ENCODE measurements around the gene PEDS1. TPM values are rescaled to one million over a fixed set of nuclear protein-coding genes. Genes with fewer than 3 reads are reported as not detected.
A peak's percentile ranks its signal among the peaks of the same experiment; 100 is the strongest.
"Not testable (repeated sequence)": the region's sequence is repeated elsewhere in the genome, so short reads cannot be mapped to it uniquely, and the experiment has no call there.

PEDS1 gene
- total RNA-seq, 5 donors from 2014 or later (not counting 1 experiment from before 2014, with no cell fraction given) = 17.6 to 20.0 (median 18.3) TPM

- H3K27me3 ChIP-seq (replicated peaks in 1 of 2; ENCODE audit: control insufficient read depth in 2 of 2, extremely low read depth in 1 of 2, insufficient read depth in 2 of 2, low read length in 1 of 2) = peaks cover 0 to 15% of the 10 kb centered on the region in 2 experiments
- not testable (repeated sequence) for H3K36me3 ChIP-seq (ENCODE audit: control insufficient read depth in 2 of 2, extremely low read depth in 1 of 2, insufficient read depth in 1 of 2, low read length in 1 of 2); H3K36me3 Mint-ChIP-seq; H3K4me1 ChIP-seq (ENCODE audit: control insufficient read depth in 1 of 2, extremely low read depth in 1 of 2, insufficient read depth in 2 of 2, low read length in 2 of 2); H3K27me3 Mint-ChIP-seq; H3K9me3 Mint-ChIP-seq; H3K4me3 ChIP-seq (ENCODE audit: control insufficient read depth in 1 of 2, extremely low read depth in 1 of 2, low read length in 1 of 2); DNase-seq; H3K27ac Mint-ChIP-seq; H3K9me3 ChIP-seq; H3K27ac ChIP-seq (ENCODE audit: low read length); ATAC-seq (replicated peaks in 1 of 4); H3K4me3 Mint-ChIP-seq; H3K4me1 Mint-ChIP-seq
- 100% methylated on average over 1 of the region's 9 CpGs for WGBS (ENCODE audit: insufficient coverage)
- ChIA-PET POLR2A (interaction anchor here (0.6 kb wide), 2 partner anchors 25 to 62 kb away, joined by 4 to 5 read pairs; no protein-coding TSS in a partner anchor), CTCF (interaction anchor here (0.6 to 6.2 kb wide), 22 partner anchors 24 to 1036 kb away, joined by 3 to 55 read pairs (median 4); partner anchors contain the start of genes BCAS4 (in 1 of the 2) and PEDS1 (in 1 of the 2))
These were observed 25.1 kb upstream of the PEDS1 start for GRCh38 chr20:50178672-50179071.

DNA sequence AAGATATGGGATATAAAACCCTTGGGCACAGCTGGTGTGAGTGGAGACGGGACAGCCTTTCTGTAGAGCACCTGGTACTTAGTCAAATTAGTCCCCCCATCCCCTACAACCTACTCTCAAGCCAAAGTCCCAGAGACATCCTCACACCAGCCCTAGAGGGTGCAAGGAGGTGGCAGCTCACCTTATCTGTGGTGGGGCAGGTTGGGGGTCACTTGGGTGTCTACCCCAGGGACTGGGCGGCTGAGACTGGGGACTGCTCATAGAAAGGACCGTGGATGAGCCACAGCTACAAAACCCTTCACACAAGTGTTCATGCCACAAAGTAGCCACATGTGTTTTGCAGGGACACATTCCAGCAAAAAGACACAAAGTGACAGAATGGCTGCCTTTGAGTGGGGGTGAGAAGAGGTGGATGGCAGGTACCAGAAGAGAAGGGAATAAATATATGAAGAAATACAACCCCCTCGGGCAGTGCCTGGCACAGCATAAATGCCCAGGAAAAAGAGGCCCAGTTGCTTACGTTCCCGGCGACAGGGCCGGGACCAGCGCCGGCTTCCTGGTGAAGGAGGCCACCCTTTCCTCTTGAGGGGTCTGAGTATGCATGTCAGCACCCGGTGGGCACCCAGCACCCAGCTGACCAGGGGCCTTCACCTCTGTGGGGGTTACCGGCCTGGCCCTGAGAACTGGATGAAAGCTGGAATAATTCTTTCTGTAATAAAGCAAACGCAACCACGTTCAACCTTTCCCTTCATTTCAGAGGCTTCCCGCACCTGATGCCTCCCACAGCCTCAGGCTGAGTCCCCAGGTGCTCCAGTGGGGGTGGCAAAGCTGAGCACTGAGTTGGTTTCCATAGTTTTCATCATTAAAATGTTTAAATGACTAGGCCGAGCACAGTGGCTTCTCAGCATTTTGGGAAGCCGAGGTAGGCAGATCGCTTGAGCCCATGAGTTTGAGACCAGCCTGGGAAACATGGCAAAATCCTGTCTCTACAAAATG, 22.7 kb upstream of the PEDS1 start:
- Histone ChIP-seq H3K27me3 (replicated peaks in 1 of 2; ENCODE audit: control insufficient read depth in 2 of 2, extremely low read depth in 1 of 2, insufficient read depth in 2 of 2, low read length in 1 of 2) (peaks cover 0 to 36% of the 10 kb centered on the region in 2 experiments), H3K4me1 (ENCODE audit: control insufficient read depth in 1 of 2, extremely low read depth in 1 of 2, insufficient read depth in 2 of 2, low read length in 2 of 2) (peaks cover 0 to 10% of the 10 kb centered on the region in 2 experiments), H3K36me3 (ENCODE audit: control insufficient read depth in 2 of 2, extremely low read depth in 1 of 2, insufficient read depth in 1 of 2, low read length in 1 of 2) (no peaks in the 10 kb centered on the region), H3K4me3 (ENCODE audit: control insufficient read depth in 1 of 2, extremely low read depth in 1 of 2, low read length in 1 of 2) (no peak overlapping the region), H3K9me3 (no peaks in the 10 kb centered on the region), H3K27ac (ENCODE audit: low read length) (no peak overlapping the region)
- DNase-seq = no peak
- H3K4me1 Mint-ChIP-seq = peaks cover 2 to 5% (median 4%) of the 10 kb centered on the region in 3 donors
- no peak overlapping the region for H3K27ac Mint-ChIP-seq
- ChIA-PET CTCF (interaction anchor here (0.5 to 6.2 kb wide), 9 partner anchors 43 to 323 kb away, joined by 3 to 55 read pairs (median 5); no protein-coding TSS in a partner anchor), POLR2A (interaction anchor here in 1 of 2 donors (0.7 kb wide), 1 partner anchor 58 kb away, joined by 4 read pairs; no protein-coding TSS in a partner anchor)
- H3K4me3 Mint-ChIP-seq = no peak overlapping the region
- ATAC-seq (replicated peaks in 1 of 4) = no peak
- H3K36me3 Mint-ChIP-seq = no peaks in the 10 kb centered on the region
- no peaks in the 10 kb centered on the region for H3K9me3 Mint-ChIP-seq
- 93% methylated on average over 9 of the region's 18 CpGs for WGBS (ENCODE audit: insufficient coverage)
- H3K27me3 Mint-ChIP-seq = peaks cover 7 to 14% of the 10 kb centered on the region in 2 donors

- H3K36me3 ChIP-seq (ENCODE audit: control insufficient read depth in 2 of 2, extremely low read depth in 1 of 2, insufficient read depth in 1 of 2, low read length in 1 of 2) = no peaks in the 10 kb centered on the region
- H3K4me1 ChIP-seq (ENCODE audit: control insufficient read depth in 1 of 2, extremely low read depth in 1 of 2, insufficient read depth in 2 of 2, low read length in 2 of 2) = peaks cover 0 to 9% of the 10 kb centered on the region in 2 experiments
- H3K27me3 ChIP-seq (replicated peaks in 1 of 2; ENCODE audit: control insufficient read depth in 2 of 2, extremely low read depth in 1 of 2, insufficient read depth in 2 of 2, low read length in 1 of 2) = peaks cover 0 to 43% of the 10 kb centered on the region in 2 experiments
- no peak for DNase-seq
- Mint-ChIP-seq H3K27ac (no peak overlapping the region), H3K4me3 (no peak overlapping the region), H3K27me3 (peaks cover 12 to 18% of the 10 kb centered on the region in 2 donors), H3K36me3 (no peaks in the 10 kb centered on the region), H3K9me3 (no peaks in the 10 kb centered on the region), H3K4me1 (peaks cover 3 to 5% (median 4%) of the 10 kb centered on the region in 3 donors)
- ChIA-PET POLR2A (interaction anchor here (0.6 to 0.7 kb wide), 2 partner anchors 74 to 334 kb away, joined by 4 to 5 read pairs; no protein-coding TSS in a partner anchor), CTCF (interaction anchor here (0.5 to 0.6 kb wide), 3 partner anchors 22 to 354 kb away, joined by 3 to 7 read pairs (median 5); no protein-coding TSS in a partner anchor)
- H3K27ac ChIP-seq (ENCODE audit: low read length) = no peak overlapping the region
- no peak for ATAC-seq (replicated peaks in 1 of 4)
- H3K9me3 ChIP-seq = no peaks in the 10 kb centered on the region
- no peak overlapping the region for H3K4me3 ChIP-seq (ENCODE audit: control insufficient read depth in 1 of 2, extremely low read depth in 1 of 2, low read length in 1 of 2)
- 91% methylated on average over 5 of the region's 5 CpGs for whole genome bisulfite sequencing (ENCODE audit: insufficient coverage)
These were observed 20.9 kb upstream of the PEDS1 start for GRCh38 chr20:50174456-50174855.

- 27% methylated on average over 23 of the region's 36 CpGs for WGBS (ENCODE audit: insufficient coverage)
- Mint-ChIP-seq H3K27me3 (peaks cover 15 to 20% of the 10 kb centered on the region in 2 donors), H3K4me1 (peaks cover 4 to 6% (median 5%) of the 10 kb centered on the region in 3 donors), H3K9me3 (no peaks in the 10 kb centered on the region), H3K4me3 (peak overlapping the region in 1 of 3 donors; percentile 35), H3K36me3 (no peaks in the 10 kb centered on the region), H3K27ac (no peak overlapping the region)
- ChIA-PET CTCF (interaction anchor here in 1 of 2 donors (0.6 to 1.6 kb wide), 3 partner anchors 50 to 320 kb away, joined by 3 to 5 read pairs (median 4); no protein-coding TSS in a partner anchor), POLR2A (interaction anchor here in 1 of 2 donors (0.5 kb wide), 1 partner anchor 367 kb away, joined by 4 read pairs; no protein-coding TSS in a partner anchor)
- no peaks in the 10 kb centered on the region for H3K36me3 ChIP-seq (ENCODE audit: control insufficient read depth in 2 of 2, extremely low read depth in 1 of 2, insufficient read depth in 1 of 2, low read length in 1 of 2)
- DNase-seq (peak in 1 of 35 experiments; percentile 18), ATAC-seq (replicated peaks in 1 of 4) (peak in 3 of 4 experiments; percentile 28 to 40 (median 31))
- H3K4me3 ChIP-seq (ENCODE audit: control insufficient read depth in 1 of 2, extremely low read depth in 1 of 2, low read length in 1 of 2) = no peak overlapping the region
- H3K4me1 ChIP-seq (ENCODE audit: control insufficient read depth in 1 of 2, extremely low read depth in 1 of 2, insufficient read depth in 2 of 2, low read length in 2 of 2) = peaks cover 0 to 13% of the 10 kb centered on the region in 2 experiments
- peaks cover 0 to 44% of the 10 kb centered on the region in 2 experiments for H3K27me3 ChIP-seq (replicated peaks in 1 of 2; ENCODE audit: control insufficient read depth in 2 of 2, extremely low read depth in 1 of 2, insufficient read depth in 2 of 2, low read length in 1 of 2)
- no peaks in the 10 kb centered on the region for H3K9me3 ChIP-seq
- H3K27ac ChIP-seq (ENCODE audit: low read length) = no peak overlapping the region
These were observed 19.0 kb upstream of the PEDS1 start for GRCh38 chr20:50172347-50173013.

DNA sequence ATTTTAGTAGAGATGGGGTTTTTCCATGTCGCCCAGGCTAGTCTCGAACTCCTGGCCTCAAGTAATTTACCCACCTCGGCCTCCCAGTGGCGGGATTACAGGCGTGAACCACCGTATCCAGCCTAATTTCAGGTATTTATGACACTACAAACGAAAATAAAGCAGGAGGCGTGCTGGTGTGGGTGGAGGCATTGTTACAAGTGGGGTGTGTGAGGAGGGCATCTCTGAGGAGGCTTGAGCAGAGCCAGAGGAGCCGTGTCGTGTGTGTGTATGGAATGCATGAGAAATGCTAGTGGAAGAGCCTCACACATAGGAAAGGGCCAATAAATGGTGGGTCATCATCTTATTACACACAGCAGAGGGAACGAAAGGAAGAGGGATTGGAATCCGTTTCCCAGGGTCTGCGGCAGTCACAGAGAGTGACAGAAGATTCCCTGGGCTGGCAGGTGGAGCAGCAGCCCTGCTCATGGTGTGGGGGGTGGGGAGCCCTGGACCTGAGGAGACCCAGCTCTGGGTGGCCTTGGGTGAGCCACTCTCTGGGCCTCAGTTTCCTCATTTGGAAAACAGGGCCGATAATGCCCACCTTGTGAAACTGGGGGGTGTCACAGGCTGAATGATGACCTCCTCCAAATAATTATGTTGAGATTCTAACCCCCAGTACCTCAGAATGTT, 17.2 kb upstream of the PEDS1 start:
- no peak for DNase-seq
- Mint-ChIP-seq H3K27me3 (peaks cover 15 to 20% of the 10 kb centered on the region in 2 donors), H3K4me3 (no peak overlapping the region), H3K9me3 (no peaks in the 10 kb centered on the region), H3K4me1 (peaks cover 12 to 14% (median 14%) of the 10 kb centered on the region in 3 donors), H3K27ac (no peak overlapping the region), H3K36me3 (no peaks in the 10 kb centered on the region)
- ChIA-PET POLR2A (interaction anchor here in 1 of 2 donors (0.6 kb wide), 1 partner anchor 400 kb away, joined by 3 read pairs; no protein-coding TSS in a partner anchor), CTCF (interaction anchor here (0.6 to 4.6 kb wide), 11 partner anchors 16 to 420 kb away, joined by 3 to 45 read pairs (median 4); partner anchors contain the start of gene PEDS1 (in 1 of the 2))
- ATAC-seq (replicated peaks in 1 of 4) = no peak
- Histone ChIP-seq H3K27ac (ENCODE audit: low read length) (no peak overlapping the region), H3K4me1 (ENCODE audit: control insufficient read depth in 1 of 2, extremely low read depth in 1 of 2, insufficient read depth in 2 of 2, low read length in 2 of 2) (peaks cover 0 to 19% of the 10 kb centered on the region in 2 experiments), H3K4me3 (ENCODE audit: control insufficient read depth in 1 of 2, extremely low read depth in 1 of 2, low read length in 1 of 2) (no peak overlapping the region), H3K9me3 (no peaks in the 10 kb centered on the region), H3K36me3 (ENCODE audit: control insufficient read depth in 2 of 2, extremely low read depth in 1 of 2, insufficient read depth in 1 of 2, low read length in 1 of 2) (no peaks in the 10 kb centered on the region), H3K27me3 (replicated peaks in 1 of 2; ENCODE audit: control insufficient read depth in 2 of 2, extremely low read depth in 1 of 2, insufficient read depth in 2 of 2, low read length in 1 of 2) (peaks cover 0 to 44% of the 10 kb centered on the region in 2 experiments)
- WGBS (ENCODE audit: insufficient coverage) = 83% methylated on average over 4 of the region's 14 CpGs

All from T-cell (primary cell).